Brain pericyte (primary cell): ENCODE results near the gene ATP10D.

Experiments used
- DNase-seq: peaks from one replicate; pipeline ENCODE4 v3.0.0-alpha.2; 2012; ENCODE audit warnings: low read depth, low spot score

ATP10D gene

DNA sequence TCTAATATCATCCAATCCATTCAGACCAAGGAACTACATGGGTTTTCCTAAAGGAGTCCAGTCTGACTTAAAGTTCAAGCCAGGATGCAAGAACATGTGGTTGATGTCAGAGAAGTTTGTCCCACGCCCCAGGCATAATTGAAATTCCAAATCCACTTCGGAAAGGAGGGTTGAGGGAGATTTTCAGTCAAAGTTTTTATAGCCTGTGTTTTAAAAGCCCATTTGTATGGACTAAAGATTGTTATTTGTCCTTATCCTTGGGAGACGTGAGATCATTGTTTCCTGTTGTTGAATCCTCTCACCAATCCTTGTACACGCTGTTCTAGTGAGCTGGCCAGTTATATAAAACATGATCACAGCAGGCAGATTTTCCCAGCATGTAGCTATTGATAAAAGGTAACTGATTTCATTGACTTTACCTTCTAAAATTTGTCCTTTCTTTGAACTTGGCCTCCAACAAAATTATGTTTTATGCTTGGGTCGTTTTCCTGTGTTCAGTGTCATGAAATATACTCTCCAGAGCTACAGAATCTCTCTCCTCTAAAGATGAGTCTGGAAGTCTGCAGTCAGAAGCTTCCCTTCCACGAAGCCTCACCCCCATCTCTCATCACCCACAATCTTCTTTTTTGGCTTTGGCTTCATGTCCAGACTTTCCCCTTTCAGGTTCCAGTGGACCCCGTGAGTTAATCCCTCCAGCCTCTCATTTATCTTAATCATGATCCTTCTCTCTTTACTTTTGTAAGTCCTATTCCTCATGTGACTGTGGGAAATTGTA is 92.9 kb downstream of the ATP10D start:
- DNase-seq = peak; percentile 17

DNA sequence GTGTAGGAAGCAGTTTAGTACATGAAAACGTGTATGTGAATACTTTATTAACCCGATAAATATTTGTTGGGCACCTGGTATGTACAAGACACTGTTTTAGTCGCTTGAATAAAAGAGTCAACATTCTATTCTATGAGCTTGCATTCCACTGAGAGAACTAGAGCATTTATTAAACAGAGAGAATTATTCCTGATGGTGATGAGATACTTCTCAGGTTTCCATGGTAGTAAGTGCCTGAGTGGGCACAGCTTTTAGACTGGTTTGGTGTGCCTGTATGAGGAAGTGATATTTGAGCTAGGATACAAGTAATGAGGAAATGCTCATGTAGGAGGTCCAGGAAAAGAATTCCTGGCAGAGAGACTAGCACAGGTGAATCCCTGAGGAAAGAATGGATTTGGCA is 94.2 kb downstream of the ATP10D start:
- DNase-seq = no peak

DNA sequence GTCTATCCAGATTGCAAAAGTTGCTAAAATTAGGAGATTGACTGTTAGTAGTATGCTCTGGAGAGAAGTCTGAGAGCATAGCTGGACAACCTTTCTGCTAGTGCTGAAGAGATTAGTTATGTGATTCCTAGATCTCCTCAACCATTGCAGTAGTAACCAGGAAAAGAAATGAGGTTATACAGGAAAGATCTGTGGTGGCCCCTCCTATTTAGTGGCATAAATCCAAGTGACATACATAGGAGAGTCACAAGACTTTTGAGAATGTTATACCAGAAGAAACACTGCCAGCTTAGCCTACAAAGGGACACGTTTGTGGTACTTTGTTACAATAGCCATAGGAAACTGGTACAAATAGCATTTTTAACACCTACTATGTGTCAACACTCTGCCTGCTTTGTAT is 105.2 kb downstream of the ATP10D start:
- no peak for DNase-seq

DNA sequence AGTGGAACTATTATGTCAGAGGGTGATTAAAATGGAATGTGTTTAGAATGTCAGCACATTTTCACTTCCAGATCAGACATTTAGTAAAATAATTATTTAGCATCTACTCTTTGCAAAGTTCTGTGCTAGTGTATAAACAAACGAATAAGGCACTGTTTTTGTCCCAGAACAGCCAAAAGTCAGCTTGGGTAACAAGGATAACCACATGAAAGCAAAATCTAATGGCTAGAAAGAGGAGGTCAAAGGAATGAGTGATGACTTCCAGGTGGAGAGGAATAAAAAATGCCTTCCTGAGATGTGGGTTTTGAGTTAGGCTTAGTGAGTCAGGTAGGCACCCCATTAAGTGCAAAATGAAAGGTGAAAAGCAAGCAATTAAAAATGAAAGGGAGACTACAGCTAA is 112.6 kb downstream of the ATP10D start:
- no peak for DNase-seq

DNA sequence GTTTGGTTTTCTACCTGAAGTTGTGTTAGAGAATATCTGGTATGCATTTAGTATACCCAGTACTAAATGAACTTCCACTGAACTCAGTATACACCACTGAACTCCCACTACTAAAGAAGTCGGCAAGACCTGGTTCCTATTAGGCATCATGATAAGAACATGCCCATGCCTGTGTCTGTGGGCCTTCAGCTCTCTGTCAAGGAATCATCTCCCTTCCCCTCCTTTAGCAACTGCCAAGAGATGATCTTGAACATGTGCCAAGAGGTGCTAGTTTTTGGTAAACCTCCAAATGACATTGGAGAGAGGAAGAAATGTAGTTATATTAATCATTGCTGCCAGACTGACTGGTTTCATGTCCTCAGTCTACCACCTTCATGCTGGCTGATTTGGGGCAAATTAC is 113.2 kb downstream of the ATP10D start:
- DNase-seq = no peak

DNA sequence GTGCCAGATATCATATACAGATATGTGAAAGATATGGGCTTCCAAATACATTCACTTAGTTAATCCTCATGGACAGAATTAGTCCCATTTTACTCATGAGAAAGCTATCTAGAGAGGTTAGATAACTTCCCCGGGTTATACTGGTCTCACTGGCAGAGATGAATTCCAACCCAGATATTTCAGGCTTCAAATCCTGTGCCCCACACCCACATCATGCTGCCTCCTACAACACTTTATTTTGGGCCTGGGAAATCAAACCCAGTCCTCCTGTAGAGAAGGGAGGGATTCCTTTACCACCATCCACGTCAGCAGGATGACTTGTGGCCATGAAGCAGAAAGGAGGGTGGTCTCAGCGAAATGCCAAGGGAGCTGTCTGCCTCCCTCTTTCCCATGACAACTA is 113.8 kb downstream of the ATP10D start:
- no peak for DNase-seq

DNA sequence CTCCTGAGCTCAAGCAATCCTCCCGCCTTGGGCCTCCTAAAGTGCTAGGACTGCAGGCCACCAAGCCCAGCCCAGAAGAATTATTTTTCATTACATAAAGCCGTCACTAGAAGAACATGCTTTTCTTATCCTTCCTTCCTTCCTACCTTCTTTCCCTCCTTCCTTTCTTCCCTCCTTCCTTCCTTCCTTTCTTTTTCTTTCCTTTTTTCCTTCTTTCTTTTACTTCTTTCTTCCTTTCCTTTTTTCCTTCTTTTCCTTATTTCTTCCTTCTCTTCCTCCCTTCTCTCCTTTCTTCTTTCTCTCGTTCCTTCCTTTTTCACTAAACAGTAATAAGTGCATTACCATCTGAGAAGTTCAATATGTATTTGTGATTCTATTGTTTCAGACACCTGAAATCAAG is 121.4 kb downstream of the ATP10D start:
- no peak for DNase-seq

DNA sequence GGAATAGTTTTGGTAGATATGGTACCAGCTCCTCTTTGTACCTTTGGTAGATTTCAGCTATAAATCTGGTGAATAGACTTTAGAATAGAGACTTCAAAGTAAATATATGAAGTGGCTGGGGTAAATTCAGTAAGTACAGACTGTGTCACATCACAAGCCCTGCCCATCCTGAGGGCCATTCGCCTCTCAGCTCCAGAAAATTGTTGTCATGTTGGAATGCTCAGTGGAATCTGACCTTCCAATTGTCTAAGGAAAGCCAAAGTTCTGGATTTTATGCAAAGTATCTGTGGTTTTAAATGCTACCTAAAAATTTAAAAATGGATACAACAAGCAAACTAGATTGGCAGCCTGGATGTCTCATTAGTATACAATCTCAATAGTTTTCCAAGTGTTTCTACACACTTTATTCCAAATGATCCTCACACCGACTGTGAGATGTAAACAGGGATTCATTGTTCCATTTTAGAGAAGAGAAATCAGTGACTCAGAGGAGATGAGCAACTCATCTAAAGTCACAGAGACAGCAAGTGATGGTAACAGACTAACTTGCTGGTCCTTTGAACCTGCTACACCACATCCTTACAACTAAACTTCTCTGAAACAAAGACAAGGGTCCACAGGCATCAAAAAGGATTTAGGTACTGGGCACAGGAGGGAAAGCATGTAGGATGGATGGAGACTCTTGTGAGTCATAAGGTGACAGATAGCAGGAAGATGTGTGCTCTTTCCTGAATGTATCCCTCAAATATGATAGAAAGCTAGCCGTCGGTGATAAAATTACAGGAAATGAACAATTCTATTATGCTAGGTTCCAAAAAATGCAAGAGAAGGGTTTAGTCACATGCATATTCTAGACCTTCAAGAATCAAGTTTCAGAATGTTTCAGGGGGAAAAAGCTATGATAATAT is 127.3 kb downstream of the ATP10D start:
- no peak for DNase-seq

DNA sequence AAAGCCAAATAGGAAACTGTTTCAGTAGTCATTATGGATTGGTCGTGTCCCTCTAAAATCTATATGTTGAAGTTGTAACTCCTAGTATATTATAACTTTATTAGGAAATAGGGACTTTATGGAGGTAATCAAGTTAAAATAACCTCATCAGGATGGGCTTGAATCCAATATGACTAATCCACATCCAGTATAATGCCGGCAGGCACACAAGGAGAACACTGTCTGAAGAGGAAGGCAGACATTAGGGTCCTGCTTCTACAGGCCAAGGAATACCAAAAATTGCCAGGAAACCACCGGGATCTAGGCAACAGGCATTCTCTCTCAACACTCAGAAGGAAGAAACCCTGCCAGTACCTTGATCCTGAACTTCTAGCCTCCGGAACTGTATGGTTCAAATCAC is 130.3 kb downstream of the ATP10D start:
- no peak for DNase-seq

DNA sequence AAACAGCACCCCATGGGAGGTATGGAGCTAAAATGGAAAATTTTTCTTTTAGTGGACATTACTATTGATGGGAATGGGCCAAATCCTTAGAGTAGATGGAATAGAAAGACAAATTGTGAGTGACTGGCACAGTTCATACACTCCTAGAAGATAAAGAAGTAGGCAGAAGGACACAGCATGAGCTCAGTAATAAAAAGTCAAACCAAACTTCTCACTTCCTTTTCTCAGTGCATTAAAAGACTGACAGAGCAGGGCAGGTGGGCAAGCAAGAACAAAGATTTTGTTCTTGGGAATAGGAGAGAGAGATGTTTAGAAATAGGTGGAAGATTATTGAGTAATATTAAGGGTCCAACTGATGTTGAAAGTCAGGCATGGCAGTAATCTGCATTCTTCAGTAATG is 132.5 kb downstream of the ATP10D start:
- DNase-seq = no peak

DNA sequence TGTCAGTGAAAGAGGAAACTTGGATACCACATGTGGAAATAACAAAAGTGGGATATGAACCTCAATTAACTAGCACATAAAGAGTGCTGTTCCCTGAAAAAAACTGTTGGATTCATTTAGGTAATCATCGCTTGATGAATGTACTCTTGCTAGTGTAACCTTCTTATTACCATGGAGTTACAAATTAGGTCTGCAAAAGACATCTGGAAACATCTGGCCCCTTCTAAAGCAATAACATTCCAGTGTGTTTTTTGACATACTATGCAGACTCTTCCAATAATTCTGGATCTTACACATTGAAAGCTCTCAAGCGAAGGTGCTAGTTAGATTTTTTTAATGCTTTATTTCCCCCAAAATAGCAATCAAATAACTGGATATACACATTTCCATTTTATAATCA is 134.6 kb downstream of the ATP10D start:
- no peak for DNase-seq

DNA sequence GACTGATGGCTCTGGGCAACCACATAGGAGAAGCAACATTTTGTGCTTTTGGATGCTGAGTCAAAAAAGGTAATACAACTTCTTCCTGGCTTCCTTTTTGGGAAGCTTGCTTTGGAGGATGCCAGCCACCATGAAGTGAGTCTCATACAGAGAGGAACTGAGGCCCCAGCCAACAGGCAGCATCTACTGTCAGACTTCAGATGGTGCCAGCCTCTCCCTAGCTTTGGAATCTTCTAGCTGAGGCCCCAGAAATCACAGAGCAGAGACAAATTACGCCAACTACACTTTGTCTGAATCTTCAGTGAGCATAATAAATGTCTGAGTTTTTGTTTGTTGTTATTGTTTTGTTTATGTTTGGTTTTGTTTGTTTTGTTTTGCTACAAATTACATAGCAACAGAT is 136.1 kb downstream of the ATP10D start:
- DNase-seq = no peak

DNA sequence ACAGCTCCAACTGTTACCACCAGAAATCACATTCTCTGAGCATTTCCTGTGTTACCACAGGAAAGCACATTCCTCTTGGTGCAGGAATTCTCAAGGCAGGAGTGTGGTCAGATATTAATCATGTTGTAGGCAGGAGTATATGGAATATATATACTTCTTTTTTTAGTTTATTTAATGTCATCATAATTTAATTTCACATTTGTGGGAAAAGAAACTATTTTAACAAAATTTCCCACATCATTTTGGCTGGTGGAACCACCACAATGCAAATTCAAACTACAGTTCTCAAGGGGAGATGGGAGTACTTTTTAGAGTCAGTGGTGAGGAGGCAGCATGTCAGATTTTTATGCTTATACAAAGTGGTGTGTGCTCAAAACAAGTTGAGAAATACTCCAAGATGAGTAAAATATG is 139.0 kb downstream of the ATP10D start:
- no peak for DNase-seq

DNA sequence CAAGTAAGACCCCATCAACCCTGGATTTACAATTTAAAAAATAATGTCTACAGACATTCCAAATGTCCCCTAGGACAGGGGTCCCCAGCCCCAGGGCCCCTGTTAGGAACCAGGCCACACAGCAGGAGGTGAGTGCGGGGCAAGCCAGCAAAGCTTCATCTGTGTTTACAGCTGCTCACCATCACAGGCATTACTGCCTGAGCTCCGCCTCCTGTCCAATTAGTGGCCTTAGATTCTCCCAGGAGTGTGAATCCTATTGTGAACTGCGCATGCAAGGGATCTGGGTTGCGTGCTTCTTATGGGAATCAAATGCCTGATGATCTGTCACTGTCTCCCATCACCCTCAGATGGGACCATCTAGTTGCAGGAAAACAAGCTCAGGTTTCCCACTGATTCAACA is 146.1 kb downstream of the ATP10D start:
- no peak for DNase-seq

DNA sequence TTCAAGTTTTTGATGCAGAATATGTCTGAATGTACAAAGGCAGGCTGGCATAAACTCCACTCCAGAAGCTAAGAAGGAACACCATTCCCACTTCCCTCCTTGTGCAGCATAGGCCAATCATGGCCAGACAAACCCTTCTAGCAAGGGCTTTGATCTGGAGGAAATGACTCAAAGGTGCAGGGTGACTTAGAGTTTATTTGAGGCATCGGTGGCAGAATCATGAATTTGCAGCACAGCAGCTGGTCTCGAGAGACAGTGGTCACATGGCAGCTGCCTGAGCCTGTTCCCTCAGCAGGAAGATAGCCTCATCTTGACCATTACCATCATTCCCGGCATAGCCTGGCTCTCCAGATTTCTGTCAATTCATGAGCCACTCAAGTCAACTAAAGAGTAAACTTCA is 154.5 kb downstream of the ATP10D start:
- DNase-seq = no peak

DNA sequence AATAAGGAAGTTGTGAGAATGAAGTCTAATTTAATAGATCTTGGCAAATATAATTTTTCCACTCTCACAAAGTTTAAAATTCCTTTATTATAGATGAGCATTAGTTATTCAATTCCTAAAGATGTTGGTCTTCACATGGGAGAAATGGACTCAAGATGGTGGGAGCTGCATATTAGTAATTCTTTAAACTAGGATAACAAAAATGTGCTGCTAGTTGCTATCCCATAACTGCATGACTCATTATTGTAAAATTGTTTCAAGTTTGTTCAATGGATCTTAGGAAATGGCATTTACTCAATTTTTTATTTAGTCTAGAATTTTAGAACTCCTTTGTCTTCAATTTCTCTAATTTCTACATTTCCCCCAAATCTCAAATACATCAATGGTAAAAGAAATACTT is 155.8 kb downstream of the ATP10D start:
- no peak for DNase-seq

DNA sequence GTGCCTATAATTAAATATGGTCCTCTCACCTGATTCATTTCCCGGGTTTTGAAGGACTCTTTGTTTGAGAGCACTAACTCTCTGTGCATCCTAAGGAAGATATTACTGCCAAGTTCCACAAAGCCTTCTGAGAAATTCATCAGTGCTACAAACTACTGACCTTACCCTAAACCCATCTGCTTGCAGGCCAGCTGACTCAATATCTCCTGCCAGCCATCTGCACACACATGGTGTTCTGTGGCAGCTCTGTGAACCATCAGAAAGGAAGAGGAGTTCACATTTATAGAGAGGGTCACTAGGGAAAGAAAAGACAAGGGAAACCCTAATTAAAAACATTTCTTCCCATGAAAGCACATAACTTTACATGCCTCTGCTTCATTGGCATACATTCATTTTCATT is 156.7 kb downstream of the ATP10D start:
- peak; percentile 47 for DNase-seq

DNA sequence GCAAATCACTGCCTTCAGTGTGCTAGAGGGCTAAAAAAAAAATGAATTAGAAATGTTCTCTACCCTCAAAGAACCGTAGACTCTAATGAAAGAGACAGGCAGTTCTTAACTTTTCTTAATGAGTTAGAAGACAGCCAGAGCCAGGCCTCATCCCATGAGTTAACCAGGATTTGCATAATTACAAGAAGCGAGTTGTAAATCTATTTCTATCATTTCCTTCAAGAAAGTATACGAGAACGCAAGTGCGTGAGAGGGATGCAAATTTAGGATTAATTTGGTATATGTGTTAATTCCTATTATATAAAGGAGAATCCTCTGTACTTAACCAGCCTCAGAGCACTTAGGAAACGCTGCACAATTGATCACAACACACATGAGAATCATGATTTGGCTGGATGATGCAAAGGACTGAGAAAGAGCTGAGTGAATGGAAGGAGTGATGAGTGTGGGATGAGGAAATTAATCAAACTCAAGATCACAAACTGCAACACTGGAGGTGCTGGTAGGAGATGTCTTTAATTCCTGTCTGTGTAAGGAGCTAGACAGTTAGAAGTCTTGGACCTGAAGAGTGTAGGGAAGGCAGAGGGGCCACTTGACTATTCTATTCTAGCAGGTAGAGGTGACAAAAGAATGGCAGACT is 157.2 kb downstream of the ATP10D start:
- DNase-seq = no peak
